GM12878 (cell line): ENCODE measurements around the gene ASZ1. TPM values are rescaled to one million over a fixed set of nuclear protein-coding genes. Genes with fewer than 3 reads are reported as not detected.

ENCODE experiments used
- ATF7 ChIP-seq: fragments of 450-650 bp; IDR thresholded peaks from 2 replicates; pipeline ENCODE4 v1.6.1; 2016; ENCODE audit warnings: low read depth, mild to moderate bottlenecking
- BMI1 ChIP-seq: fragments of 450-650 bp; IDR thresholded peaks from 2 replicates; pipeline ENCODE4 v1.6.1; 2016; ENCODE audit warnings: mild to moderate bottlenecking, moderate library complexity, borderline replicate concordance
- CEBPB ChIP-seq, 2 experiments: fragments of 150-350 bp in 1 of 2; IDR thresholded peaks; 2 replicates each; pipeline ENCODE4 v1.6.1; 2012 to 2014; ENCODE audit warnings: low read depth in 2 of 2, low read length in 2 of 2, borderline replicate concordance in 1 of 2, inconsistent platforms in 1 of 2
- CHD1 ChIP-seq: IDR thresholded peaks from 2 replicates; pipeline ENCODE4 v1.6.1; 2012; ENCODE audit warnings: low read depth, low read length, improper control_type of control experiment
- CREB1 ChIP-seq: IDR thresholded peaks from 2 replicates; pipeline ENCODE4 v1.6.1; 2012; ENCODE audit warnings: low read depth, mild to moderate bottlenecking, inconsistent platforms
- FOXM1 ChIP-seq: IDR thresholded peaks from 2 replicates; pipeline ENCODE4 v1.6.1; 2012; ENCODE audit warnings: low read depth, mild to moderate bottlenecking, inconsistent platforms, low read length, moderate library complexity
- IKZF2 ChIP-seq, 2 experiments: fragments of 450-650 bp; IDR thresholded peaks; 2 replicates each; pipeline ENCODE4 v1.6.1; 2017; ENCODE audit warnings: mild to moderate bottlenecking in 2 of 2, moderate library complexity in 2 of 2
- JUND ChIP-seq: IDR thresholded peaks from 2 replicates; pipeline ENCODE4 v1.6.1; 2012; ENCODE audit warnings: low read depth, mild to moderate bottlenecking, low read length, improper control_type of control experiment, moderate library complexity
- MEF2A ChIP-seq: IDR thresholded peaks from 2 replicates; pipeline ENCODE4 v1.6.1; 2011; ENCODE audit warnings: low read depth, mild to moderate bottlenecking, low read length, moderate library complexity; ENCODE audit not compliant: insufficient read depth
- MEF2B ChIP-seq: fragments of 450-650 bp; IDR thresholded peaks from 2 replicates; pipeline ENCODE4 v1.6.1; 2018; ENCODE audit warnings: mild to moderate bottlenecking, moderate library complexity; ENCODE audit not compliant: partially characterized antibody, poor library complexity, severe bottlenecking
- NFYA ChIP-seq: IDR thresholded peaks from 2 replicates; pipeline ENCODE4 v1.6.1; 2011; ENCODE audit warnings: low read depth, mild to moderate bottlenecking, low read length, improper control_type of control experiment, borderline replicate concordance
- RUNX3 ChIP-seq: IDR thresholded peaks from 2 replicates; pipeline ENCODE4 v1.6.1; 2012; ENCODE audit warnings: low read length, inconsistent platforms
- SMAD1 ChIP-seq: fragments of 450-650 bp; IDR thresholded peaks from 2 replicates; pipeline ENCODE4 v1.6.1; 2018; ENCODE audit warnings: mild to moderate bottlenecking, low read depth; ENCODE audit not compliant: partially characterized antibody
- TCF7 ChIP-seq: IDR thresholded peaks from 2 replicates; pipeline ENCODE4 v1.6.1; 2014; ENCODE audit warnings: antibody characterized with exemption, borderline replicate concordance
- YBX1 ChIP-seq: fragments of 450-650 bp; IDR thresholded peaks from 2 replicates; pipeline ENCODE4 v1.6.1; 2016; ENCODE audit warnings: antibody characterized with exemption
- ZNF217 ChIP-seq: fragments of 450-650 bp; IDR thresholded peaks from 2 replicates; pipeline ENCODE4 v1.6.1; 2017; ENCODE audit warnings: antibody characterized with exemption, mild to moderate bottlenecking
- ZNF24 ChIP-seq: fragments of 450-650 bp; IDR thresholded peaks from 2 replicates; pipeline ENCODE4 v1.6.1; 2017; ENCODE audit warnings: antibody characterized with exemption, mild to moderate bottlenecking
- polyA plus RNA-seq, 11 experiments: library from polyadenylated mRNA; depleted of rRNA in 4 of 11; unstranded in 6 of 11; stranded (reverse) in 5 of 11; fragments of >200 nt; fragmentation: Nextera tagmentation in 4 of 11; fragmentation: Illumina TruSeq in 1 of 11; extraction: Ambion mirVana in 4 of 11; extraction: Trizol in 1 of 11; gene quantifications; 1 replicate in 1 of 11; 2 replicates in 10 of 11; pipeline versions ENCODE4 v1.2.1 to v1.2.3, GENCODE V29; 2011 to 2016; ENCODE audit warnings: inconsistent platforms in 2 of 11, missing spikeins in 2 of 11, low read depth in 1 of 11
- total RNA-seq, 4 experiments: library from RNA; depleted of rRNA in 3 of 4; stranded (reverse); fragments of >200 nt in 3 of 4; fragmentation: Illumina TruSeq in 1 of 4; extraction: Trizol in 1 of 4; gene quantifications; 2 replicates each; pipeline versions ENCODE4 v1.2.1 to v1.2.3, GENCODE V29; 2013 to 2021
- TF ChIP-seq, protein P1 (sequence below): fragments of 450-650 bp; IDR thresholded peaks from 2 replicates; pipeline ENCODE4 v1.6.1; 2017; ENCODE audit warnings: mild to moderate bottlenecking, low read depth, inconsistent platforms; ENCODE audit not compliant: poor library complexity, severe bottlenecking
- TF ChIP-seq, protein P2 (sequence below): fragments of 450-650 bp; IDR thresholded peaks from 2 replicates; pipeline ENCODE4 v1.6.1; 2017; ENCODE audit warnings: mild to moderate bottlenecking, moderate library complexity
- TF ChIP-seq, protein P3 (sequence below): IDR thresholded peaks from 2 replicates; pipeline ENCODE4 v1.6.1; 2011; ENCODE audit warnings: borderline replicate concordance, low read depth, mild to moderate bottlenecking, moderate library complexity, mixed read lengths, low read length; ENCODE audit not compliant: insufficient read depth; ENCODE audit errors: extremely low read length
- TF ChIP-seq, protein P4 (sequence below): fragments of 450-650 bp; IDR thresholded peaks from 2 replicates; pipeline ENCODE4 v1.6.1; 2016; ENCODE audit warnings: mild to moderate bottlenecking

ASZ1 gene
- total and polyA plus RNA-seq, 10 of the 15 experiments (the other 5 are each of a cell fraction or from before 2014, with no cell fraction given), result 0.04 to 0.09 (median 0.06) TPM; not detected in 5

DNA sequence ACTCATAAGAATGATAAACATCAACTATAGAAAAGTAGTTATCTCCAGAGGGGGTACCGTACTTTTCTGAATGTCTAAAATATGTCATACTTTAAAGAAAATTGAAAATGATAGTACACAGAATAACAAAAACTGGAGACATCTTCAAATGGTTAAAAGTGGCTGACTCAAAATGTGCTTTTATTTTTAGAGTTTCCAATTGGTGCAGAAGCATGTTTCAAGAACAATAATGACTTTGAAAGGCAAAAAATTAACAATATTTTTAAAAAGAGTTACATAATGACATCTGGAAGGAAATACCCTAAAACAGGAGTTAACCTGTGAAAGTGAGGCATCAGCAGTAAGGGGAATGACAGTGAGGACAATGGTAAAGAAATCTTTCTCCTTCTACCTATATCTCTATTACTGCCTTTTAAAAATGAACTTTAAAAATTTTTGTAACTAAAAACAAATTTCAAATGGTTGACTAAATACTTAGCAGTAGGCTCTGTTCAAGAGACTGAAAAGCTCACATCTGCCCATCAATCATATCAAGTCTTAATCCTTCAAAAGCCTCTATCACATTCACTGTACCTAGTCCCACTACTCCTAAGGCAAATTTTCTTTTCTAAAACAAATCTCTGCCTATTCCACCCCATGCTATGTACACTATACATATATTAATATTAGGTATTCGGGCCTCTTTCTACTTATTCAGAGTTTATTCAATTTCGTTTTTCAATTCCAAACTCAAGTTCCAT lies 3.0 kb downstream of the ASZ1 start (continued):
- TF ChIP-seq, protein P1, sequence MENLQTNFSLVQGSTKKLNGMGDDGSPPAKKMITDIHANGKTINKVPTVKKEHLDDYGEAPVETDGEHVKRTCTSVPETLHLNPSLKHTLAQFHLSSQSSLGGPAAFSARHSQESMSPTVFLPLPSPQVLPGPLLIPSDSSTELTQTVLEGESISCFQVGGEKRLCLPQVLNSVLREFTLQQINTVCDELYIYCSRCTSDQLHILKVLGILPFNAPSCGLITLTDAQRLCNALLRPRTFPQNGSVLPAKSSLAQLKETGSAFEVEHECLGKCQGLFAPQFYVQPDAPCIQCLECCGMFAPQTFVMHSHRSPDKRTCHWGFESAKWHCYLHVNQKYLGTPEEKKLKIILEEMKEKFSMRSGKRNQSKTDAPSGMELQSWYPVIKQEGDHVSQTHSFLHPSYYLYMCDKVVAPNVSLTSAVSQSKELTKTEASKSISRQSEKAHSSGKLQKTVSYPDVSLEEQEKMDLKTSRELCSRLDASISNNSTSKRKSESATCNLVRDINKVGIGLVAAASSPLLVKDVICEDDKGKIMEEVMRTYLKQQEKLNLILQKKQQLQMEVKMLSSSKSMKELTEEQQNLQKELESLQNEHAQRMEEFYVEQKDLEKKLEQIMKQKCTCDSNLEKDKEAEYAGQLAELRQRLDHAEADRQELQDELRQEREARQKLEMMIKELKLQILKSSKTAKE, result peak; percentile 51
- TF ChIP-seq NFYA (no peak), CHD1 (no peak), JUND (peak; percentile 59; the same call in 1 of the 2 replicates), ATF7 (peak; percentile 81), IKZF2 (IDR thresholded peaks at IDR 0.05) (peak; percentile 42 to 61; a peak in 2 of 4 replicates), CEBPB (IDR thresholded peaks at IDR 0.05; ENCODE audit: borderline replicate concordance in 1 of 2, low read depth in 2 of 2, low read length in 2 of 2) (peak in 1 of 2 experiments; percentile 43; a peak in 1 of 4 replicates), TCF7 (peak; percentile 75), SMAD1 (peak; percentile 34), FOXM1 (peak; percentile 88; the same call in 1 of the 2 replicates), MEF2B (peak; percentile 70), BMI1 (0 out of 2 replicates have a peak, but pooled peaks have one; percentile 34), MEF2A (peak; percentile 88), RUNX3 (peak; percentile 56; the same call in 1 of the 2 replicates), ZNF24 (0 out of 2 replicates have a peak, but pooled peaks have one; percentile 56), CREB1 (peak; percentile 53; the same call in 1 of the 2 replicates), ZNF217 (peak; percentile 63; the same call in 1 of the 2 replicates), YBX1 (no peak)
- TF ChIP-seq, protein P2, sequence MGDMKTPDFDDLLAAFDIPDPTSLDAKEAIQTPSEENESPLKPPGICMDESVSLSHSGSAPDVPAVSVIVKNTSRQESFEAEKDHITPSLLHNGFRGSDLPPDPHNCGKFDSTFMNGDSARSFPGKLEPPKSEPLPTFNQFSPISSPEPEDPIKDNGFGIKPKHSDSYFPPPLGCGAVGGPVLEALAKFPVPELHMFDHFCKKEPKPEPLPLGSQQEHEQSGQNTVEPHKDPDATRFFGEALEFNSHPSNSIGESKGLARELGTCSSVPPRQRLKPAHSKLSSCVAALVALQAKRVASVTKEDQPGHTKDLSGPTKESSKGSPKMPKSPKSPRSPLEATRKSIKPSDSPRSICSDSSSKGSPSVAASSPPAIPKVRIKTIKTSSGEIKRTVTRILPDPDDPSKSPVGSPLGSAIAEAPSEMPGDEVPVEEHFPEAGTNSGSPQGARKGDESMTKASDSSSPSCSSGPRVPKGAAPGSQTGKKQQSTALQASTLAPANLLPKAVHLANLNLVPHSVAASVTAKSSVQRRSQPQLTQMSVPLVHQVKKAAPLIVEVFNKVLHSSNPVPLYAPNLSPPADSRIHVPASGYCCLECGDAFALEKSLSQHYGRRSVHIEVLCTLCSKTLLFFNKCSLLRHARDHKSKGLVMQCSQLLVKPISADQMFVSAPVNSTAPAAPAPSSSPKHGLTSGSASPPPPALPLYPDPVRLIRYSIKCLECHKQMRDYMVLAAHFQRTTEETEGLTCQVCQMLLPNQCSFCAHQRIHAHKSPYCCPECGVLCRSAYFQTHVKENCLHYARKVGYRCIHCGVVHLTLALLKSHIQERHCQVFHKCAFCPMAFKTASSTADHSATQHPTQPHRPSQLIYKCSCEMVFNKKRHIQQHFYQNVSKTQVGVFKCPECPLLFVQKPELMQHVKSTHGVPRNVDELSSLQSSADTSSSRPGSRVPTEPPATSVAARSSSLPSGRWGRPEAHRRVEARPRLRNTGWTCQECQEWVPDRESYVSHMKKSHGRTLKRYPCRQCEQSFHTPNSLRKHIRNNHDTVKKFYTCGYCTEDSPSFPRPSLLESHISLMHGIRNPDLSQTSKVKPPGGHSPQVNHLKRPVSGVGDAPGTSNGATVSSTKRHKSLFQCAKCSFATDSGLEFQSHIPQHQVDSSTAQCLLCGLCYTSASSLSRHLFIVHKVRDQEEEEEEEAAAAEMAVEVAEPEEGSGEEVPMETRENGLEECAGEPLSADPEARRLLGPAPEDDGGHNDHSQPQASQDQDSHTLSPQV, result 0 out of 2 replicates have a peak, but pooled peaks have one; percentile 4
- TF ChIP-seq, protein P3, sequence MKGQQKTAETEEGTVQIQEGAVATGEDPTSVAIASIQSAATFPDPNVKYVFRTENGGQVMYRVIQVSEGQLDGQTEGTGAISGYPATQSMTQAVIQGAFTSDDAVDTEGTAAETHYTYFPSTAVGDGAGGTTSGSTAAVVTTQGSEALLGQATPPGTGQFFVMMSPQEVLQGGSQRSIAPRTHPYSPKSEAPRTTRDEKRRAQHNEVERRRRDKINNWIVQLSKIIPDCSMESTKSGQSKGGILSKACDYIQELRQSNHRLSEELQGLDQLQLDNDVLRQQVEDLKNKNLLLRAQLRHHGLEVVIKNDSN, result no peak
- TF ChIP-seq, protein P4, sequence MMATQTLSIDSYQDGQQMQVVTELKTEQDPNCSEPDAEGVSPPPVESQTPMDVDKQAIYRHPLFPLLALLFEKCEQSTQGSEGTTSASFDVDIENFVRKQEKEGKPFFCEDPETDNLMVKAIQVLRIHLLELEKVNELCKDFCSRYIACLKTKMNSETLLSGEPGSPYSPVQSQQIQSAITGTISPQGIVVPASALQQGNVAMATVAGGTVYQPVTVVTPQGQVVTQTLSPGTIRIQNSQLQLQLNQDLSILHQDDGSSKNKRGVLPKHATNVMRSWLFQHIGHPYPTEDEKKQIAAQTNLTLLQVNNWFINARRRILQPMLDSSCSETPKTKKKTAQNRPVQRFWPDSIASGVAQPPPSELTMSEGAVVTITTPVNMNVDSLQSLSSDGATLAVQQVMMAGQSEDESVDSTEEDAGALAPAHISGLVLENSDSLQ, result peak; percentile 77
